H1 (cell line): Measurements from ENCODE around the gene SIX1. TPM values are rescaled to one million over a fixed set of nuclear protein-coding genes. Genes with fewer than 3 reads are reported as not detected.
A peak's percentile ranks its signal among the peaks of the same experiment; 100 is the strongest.

Experiments
- CTCF ChIA-PET: fragments of 300-600 bp; sonication (Branson Sonifier 250); formaldehyde crosslinking; loops from one replicate; lab custom pipeline; 2021; ENCODE audit not compliant: partially characterized antibody; lab: Charles Lee
- POLR2A ChIA-PET: fragments of 300-600 bp; sonication (Branson Sonifier 250); formaldehyde crosslinking; loops from one replicate; lab custom pipeline; 2021; ENCODE audit warnings: inconsistent platforms; ENCODE audit not compliant: partially characterized antibody; lab: Charles Lee
- DNase-seq, 2 experiments: peaks; one replicate each; pipeline versions ENCODE4 v3.0.0 to v3.0.0-alpha.2; 2010 to 2022; ENCODE audit warnings: low spot score in 2 of 2, low read depth in 1 of 2, mixed read lengths in 1 of 2
- FAIRE-seq: peaks from 2 replicates; lab custom pipeline; 2011; peaks lifted over from hg19 to GRCh38; lab: Jason Lieb, UNC
- H2AFZ ChIP-seq: 2 replicates; pipeline ENCODE4 v1.8.1; 2012; ENCODE audit warnings: low read length, inconsistent platforms
- H2AK5ac ChIP-seq: 2 replicates; pipeline ENCODE4 v1.6.1; 2013; ENCODE audit warnings: low read depth, low read length
- H2BK120ac ChIP-seq: replicated peaks from 2 replicates; pipeline ENCODE3; 2013; ENCODE audit warnings: low read depth, low read length, inconsistent platforms
- H2BK12ac ChIP-seq: 2 replicates; pipeline ENCODE4 v1.6.1; 2013; ENCODE audit warnings: low read depth, low read length
- H2BK15ac ChIP-seq: 2 replicates; pipeline ENCODE4 v1.6.1; 2013; ENCODE audit warnings: low read length
- H2BK20ac ChIP-seq: 2 replicates; pipeline ENCODE4 v1.6.1; 2013; ENCODE audit warnings: low read length
- H2BK5ac ChIP-seq: 2 replicates; pipeline ENCODE4 v1.6.1; 2013; ENCODE audit warnings: low read depth, low read length
- H3K14ac ChIP-seq: 2 replicates; pipeline ENCODE4 v1.6.1; 2013; ENCODE audit warnings: inconsistent platforms; ENCODE audit not compliant: insufficient read length
- H3K18ac ChIP-seq: 2 replicates; pipeline ENCODE4 v1.6.1; 2013; ENCODE audit warnings: low read length; ENCODE audit errors: extremely low read depth
- H3K23ac ChIP-seq: 2 replicates; pipeline ENCODE4 v1.6.1; 2013; ENCODE audit warnings: inconsistent platforms; ENCODE audit not compliant: insufficient read length
- H3K23me2 ChIP-seq: 2 replicates; pipeline ENCODE4 v1.6.1; 2013; ENCODE audit warnings: low read depth, low read length
- H3K27ac ChIP-seq: 2 replicates; pipeline ENCODE4 v1.6.1; 2011; ENCODE audit warnings: low read depth, low read length, inconsistent platforms
- H3K27me3 ChIP-seq, 4 experiments: replicated peaks in 1 of 4; 1 replicate in 1 of 4; 2 replicates in 3 of 4; pipeline versions ENCODE4 v1.6.1 to v1.8.1; 2011 to 2013; ENCODE audit warnings: low read length in 3 of 4, mild to moderate bottlenecking in 3 of 4, inconsistent platforms in 2 of 4, mixed read lengths in 2 of 4, moderate library complexity in 1 of 4; ENCODE audit not compliant: control insufficient read depth in 3 of 4, insufficient read depth in 3 of 4; ENCODE audit errors: extremely low read depth in 1 of 4
- H3K36me3 ChIP-seq, 4 experiments: 2 replicates each; pipeline versions ENCODE4 v1.6.1 to v1.8.1; 2011 to 2013; ENCODE audit warnings: mild to moderate bottlenecking in 4 of 4, low read length in 3 of 4, moderate library complexity in 2 of 4, control low read depth in 1 of 4, inconsistent platforms in 1 of 4; ENCODE audit not compliant: insufficient read depth in 4 of 4, control insufficient read depth in 2 of 4
- H3K4ac ChIP-seq: replicated peaks from 2 replicates; pipeline ENCODE3; 2013; ENCODE audit warnings: low read length, low read depth, mixed read lengths, inconsistent platforms; ENCODE audit not compliant: insufficient read length
- H3K4me1 ChIP-seq, 4 experiments: replicated peaks in 1 of 4; 1 replicate in 1 of 4; 2 replicates in 3 of 4; pipeline versions ENCODE4 v1.6.1 to v1.8.1; 2011 to 2013; ENCODE audit warnings: low read length in 3 of 4, inconsistent platforms in 2 of 4, mixed read lengths in 1 of 4; ENCODE audit not compliant: insufficient read depth in 4 of 4, control insufficient read depth in 3 of 4
- H3K4me2 ChIP-seq, 2 experiments: 2 replicates each; pipeline versions ENCODE4 v1.6.1 to v1.8.1; 2011 to 2013; ENCODE audit warnings: low read depth in 2 of 2, low read length in 2 of 2, control low read depth in 1 of 2, inconsistent platforms in 1 of 2, mild to moderate bottlenecking in 1 of 2; ENCODE audit not compliant: insufficient read depth in 1 of 2
- H3K4me3 ChIP-seq, 4 experiments: fragments of 200-600, 300-600 bp in 1 of 4; sonication (generic), shearing (Covaris generic), sonication (Bioruptor Twin) in 1 of 4; 2 replicates each; pipeline versions ENCODE4 v1.5.1 to v1.8.1; 2011 to 2016; ENCODE audit warnings: low read length in 4 of 4, low read depth in 3 of 4, control low read depth in 2 of 4, inconsistent platforms in 2 of 4, mild to moderate bottlenecking in 2 of 4, mixed read lengths in 1 of 4, moderate library complexity in 1 of 4; ENCODE audit not compliant: insufficient read depth in 2 of 4; ENCODE audit errors: extremely low read depth in 1 of 4
- H3K56ac ChIP-seq: replicated peaks from 2 replicates; pipeline ENCODE3; 2013; ENCODE audit warnings: low read depth, mild to moderate bottlenecking, mixed read lengths, low read length, inconsistent platforms; ENCODE audit not compliant: insufficient read length
- H3K79me1 ChIP-seq: 2 replicates; pipeline ENCODE4 v1.6.1; 2013; ENCODE audit warnings: low read depth, low read length, control low read depth
- H3K79me2 ChIP-seq, 2 experiments: 2 replicates each; pipeline versions ENCODE4 v1.6.1 to v1.8.1; 2012 to 2013; ENCODE audit warnings: low read length in 2 of 2, mild to moderate bottlenecking in 2 of 2, inconsistent platforms in 1 of 2; ENCODE audit not compliant: insufficient read depth in 2 of 2, control insufficient read depth in 1 of 2
- H3K9ac ChIP-seq, 4 experiments: replicated peaks in 1 of 4; 1 replicate in 1 of 4; 2 replicates in 3 of 4; pipeline versions ENCODE4 v1.6.1 to v1.8.1; 2011 to 2013; ENCODE audit warnings: low read depth in 3 of 4, low read length in 3 of 4, control low read depth in 2 of 4, mild to moderate bottlenecking in 2 of 4, moderate library complexity in 2 of 4, inconsistent platforms in 1 of 4; ENCODE audit errors: extremely low read depth in 1 of 4
- H3K9me3 ChIP-seq, 2 experiments: 2 replicates each; pipeline versions ENCODE4 v1.6.1 to v1.8.1; 2012 to 2013; ENCODE audit warnings: mild to moderate bottlenecking in 2 of 2, moderate library complexity in 2 of 2, control low read depth in 1 of 2, inconsistent platforms in 1 of 2, low read depth in 1 of 2, low read length in 1 of 2, mixed read lengths in 1 of 2; ENCODE audit not compliant: insufficient read depth in 2 of 2
- H4K20me1 ChIP-seq, 2 experiments: replicated peaks in 1 of 2; 2 replicates each; pipeline versions ENCODE3 to v1.8.1; 2011 to 2013; ENCODE audit warnings: inconsistent platforms in 2 of 2, low read length in 2 of 2, mild to moderate bottlenecking in 1 of 2; ENCODE audit not compliant: insufficient read depth in 2 of 2, control insufficient read depth in 1 of 2
- H4K5ac ChIP-seq: 2 replicates; pipeline ENCODE4 v1.6.1; 2013; ENCODE audit warnings: low read length, low read depth, mixed read lengths, inconsistent platforms; ENCODE audit not compliant: insufficient read length
- H4K8ac ChIP-seq: 2 replicates; pipeline ENCODE4 v1.8.0; 2013; ENCODE audit warnings: mild to moderate bottlenecking, moderate library complexity, low read length, inconsistent platforms; ENCODE audit not compliant: insufficient read depth; ENCODE audit errors: extremely low read depth
- H4K91ac ChIP-seq: replicated peaks from 2 replicates; pipeline ENCODE3; 2013; ENCODE audit warnings: low read length, mixed read lengths, inconsistent platforms; ENCODE audit not compliant: insufficient read length
- CBX5 ChIP-seq: fragments of 300-800, 300-1000 bp; sonication (generic); IDR thresholded peaks from 2 replicates; pipeline ENCODE4 v1.7.1; 2016; ENCODE audit warnings: antibody characterized with exemption, low read length, low read depth
- EZH2 ChIP-seq: fragments of 200-600 bp; sonication (generic); IDR thresholded peaks from 2 replicates; pipeline ENCODE4 v1.7.1; 2012; ENCODE audit warnings: low read depth, mild to moderate bottlenecking, moderate library complexity, low read length, inconsistent platforms; ENCODE audit not compliant: severe bottlenecking
- WGBS, 2 experiments: shearing (Covaris generic) in 1 of 2; methylation state at CpG; one replicate each; pipeline versions ENCODE4 v1.1.6 to v1.1.7; 2013 to 2015; ENCODE audit warnings: low lambda C conversion rate in 2 of 2, mixed read lengths in 2 of 2, inconsistent platforms in 1 of 2, low coverage in 1 of 2, missing lambda C conversion rate in 1 of 2; ENCODE audit not compliant: insufficient replicate concordance in 2 of 2, insufficient coverage in 1 of 2, insufficient read length in 1 of 2; ENCODE audit errors: extremely low coverage in 1 of 2, missing lambda C conversion rate in 1 of 2; 5-methylcytosine and 5-hydroxymethylcytosine counted together
- polyA plus RNA-seq, 7 experiments: library from polyadenylated mRNA; depleted of rRNA in 3 of 7; stranded (reverse) in 5 of 7; unstranded in 2 of 7; fragments of >200 nt in 5 of 7; fragments of 200-250 nt in 2 of 7; gene quantifications; 1 replicate in 5 of 7; 2 replicates in 1 of 7; 4 replicates in 1 of 7; pipeline versions ENCODE4 v1.2.1 to v1.2.3, GENCODE V29; 2011 to 2013; ENCODE audit warnings: missing spikeins in 2 of 7, mixed read lengths in 2 of 7
- total RNA-seq: library from RNA; stranded (reverse); fragmentation: NEBNext Ultra II Directional; extraction: Animal tissue kit (Norgen Biotek cat#: 25700); gene quantifications from 2 replicates; pipeline ENCODE4 v1.2.1, GENCODE V29; 2021

SIX1 gene
- total and polyA plus RNA-seq, 2 of the 8 experiments (the other 6 are each of a cell fraction or from before 2014, with no cell fraction given): 0.03 to 0.69 TPM

- Histone ChIP-seq H3K9me3 (no peaks in the 10 kb centered on the region), H4K20me1 (peaks cover 0 to 8% of the 10 kb centered on the region in 2 experiments), H2AK5ac (no peak overlapping the region), H3K4me3 (peak overlapping the region; percentile 29 to 63 (median 54)), H3K23ac (no peak overlapping the region), H2BK5ac (peak overlapping the region; percentile 41; the same call in 1 of the 2 replicates), H3K79me2 (no peaks in the 10 kb centered on the region), H3K14ac (no peak overlapping the region), H3K18ac (0 out of 2 replicates have a peak overlapping the region, but pooled peaks have one; percentile 22), H4K5ac (no peak overlapping the region), H3K4ac (no peak overlapping the region), H3K4me1 (peaks cover 10 to 19% (median 15%) of the 10 kb centered on the region in 4 experiments), H2AFZ (peak overlapping the region; percentile 34; the same call in 1 of the 2 replicates), H4K91ac (no peak overlapping the region), H4K8ac (no peak overlapping the region), H2BK12ac (no peak overlapping the region), H2BK15ac (0 out of 2 replicates have a peak overlapping the region, but pooled peaks have one; percentile 54), H2BK20ac (0 out of 2 replicates have a peak overlapping the region, but pooled peaks have one; percentile 16), H3K4me2 (peak overlapping the region; percentile 72 to 97), H2BK120ac (no peak overlapping the region), H3K27ac (no peak overlapping the region), H3K9ac (no peak overlapping the region), H3K27me3 (peaks cover 31 to 66% (median 50%) of the 10 kb centered on the region in 4 experiments), H3K56ac (no peak overlapping the region), H3K36me3 (no peaks in the 10 kb centered on the region), H3K23me2 (peaks cover 10% of the 10 kb centered on the region; the same call in 1 of the 2 replicates), H3K79me1 (no peaks in the 10 kb centered on the region)
- no peak for TF ChIP-seq CBX5
- TF ChIP-seq EZH2: peak; percentile 7
- FAIRE-seq: no peak
- CTCF ChIA-PET: interaction anchor here (0.6 to 3.3 kb wide), 12 partner anchors 8 to 635 kb away, joined by 3 to 24 read pairs (median 5); partner anchors contain the start of gene SIX1
- no peak for DNase-seq
- WGBS, 2 experiments: 10% methylated on average over 18 of the region's 20 CpGs; no CpG with 5 or more reads in 1 of the 2 experiments
- POLR2A ChIA-PET: interaction anchor here (0.8 to 2.7 kb wide), 5 partner anchors 8 to 121 kb away, joined by 3 to 10 read pairs (median 3); partner anchors contain the start of gene SIX1
These were observed 12.3 kb downstream of the SIX1 start for GRCh38 chr14:60636879-60637478.
